SK-N-DZ (cell line): ENCODE measurements around the gene TPM3.
"Not testable (repeated sequence)": the region's sequence is repeated elsewhere in the genome, so short reads cannot be mapped to it uniquely, and the experiment has no call there.

Source experiments
- DNase-seq: peaks from one replicate; pipeline ENCODE4 v3.0.0-alpha.2; 2015; ENCODE audit warnings: low spot score

TPM3 gene

GRCh38 chr1:154206196-154206595 is 14.3 kb upstream of the TPM3 start, which contains the start of gene CFAP141:
CFAP141 (minus strand) TSS chr1:154206333; CDS start chr1:154206307, 26 bp downstream.
- no peak for DNase-seq

- DNase-seq = not testable (repeated sequence)
These were observed 13.9 kb upstream of the TPM3 start for GRCh38 chr1:154205778-154206177.

- no peak for DNase-seq
These were observed 7.6 kb upstream of the TPM3 start for GRCh38 chr1:154199563-154199879.

GRCh38 chr1:154198756-154199562 is 7.1 kb upstream of the TPM3 start:
- DNase-seq = peak; percentile 72

GRCh38 chr1:154193821-154194220 is 1.9 kb upstream of the TPM3 start:
- DNase-seq = no peak

GRCh38 chr1:154192476-154192875 is 576 bp upstream of the TPM3 start:
- no peak for DNase-seq

- DNase-seq = no peak
These were observed 1.4 kb downstream of the TPM3 start for GRCh38 chr1:154190550-154190949.

GRCh38 chr1:154186852-154187501 is 4.9 kb downstream of the TPM3 start:
- no peak for DNase-seq

- peak; percentile 66 for DNase-seq
These were observed 5.7 kb downstream of the TPM3 start for GRCh38 chr1:154186177-154186576.

GRCh38 chr1:154183046-154183915 is 8.6 kb downstream of the TPM3 start:
- peak; percentile 99 for DNase-seq

GRCh38 chr1:154182344-154183045 is 9.4 kb downstream of the TPM3 start:
- DNase-seq = peak; percentile 49

GRCh38 chr1:154181944-154182343 is 10.0 kb downstream of the TPM3 start:
- no peak for DNase-seq

GRCh38 chr1:154179946-154180687 is 11.8 kb downstream of the TPM3 start:
- no peak for DNase-seq

GRCh38 chr1:154178911-154179811 is 12.7 kb downstream of the TPM3 start:
- DNase-seq = no peak

GRCh38 chr1:154178013-154178412 is 13.9 kb downstream of the TPM3 start:
- no peak for DNase-seq

GRCh38 chr1:154176337-154176736 is 15.6 kb downstream of the TPM3 start:
- no peak for DNase-seq

GRCh38 chr1:154174654-154175053 is 17.2 kb downstream of the TPM3 start:
- no peak for DNase-seq

- no peak for DNase-seq
These were observed 20.0 kb downstream of the TPM3 start for GRCh38 chr1:154171880-154172279.

GRCh38 chr1:154171223-154171583 is 20.7 kb downstream of the TPM3 start:
- DNase-seq = no peak
